ENCODE results near the gene TRIM46.

TRIM46 gene

GRCh38 chr1:155128755-155129473 lies 44.7 kb upstream of the TRIM46 start:
- DNase-seq (ENCODE audit: insufficient read length, low spot score), result no peak
- TF ChIP-seq TAF1 (IDR thresholded peaks at IDR 0.05; ENCODE audit: low read depth, low read length) (no peak), PAX5 (IDR thresholded peaks at IDR 0.05; ENCODE audit: insufficient read depth, low read length, severe bottlenecking) (no peak), POLR2A (IDR thresholded peaks at IDR 0.05; ENCODE audit: low read depth, low read length) (no peak), SPI1 (IDR thresholded peaks at IDR 0.05; ENCODE audit: low read depth, low read length) (no peak), POU2F2 (IDR thresholded peaks at IDR 0.05; ENCODE audit: low read depth, low read length) (no peak), POLR2AphosphoS5 (IDR thresholded peaks at IDR 0.05; ENCODE audit: low read depth, low read length) (no peak)
- no peak for FAIRE-seq

GRCh38 chr1:155130272-155131006 lies 43.2 kb upstream of the TRIM46 start:
- no peak for FAIRE-seq
- no peak for DNase-seq (ENCODE audit: insufficient read length, low spot score)
- no peak for TF ChIP-seq TAF1 (IDR thresholded peaks at IDR 0.05; ENCODE audit: low read depth, low read length)
- TF ChIP-seq SPI1 (IDR thresholded peaks at IDR 0.05; ENCODE audit: low read depth, low read length), result no peak
- no peak for TF ChIP-seq PAX5 (IDR thresholded peaks at IDR 0.05; ENCODE audit: insufficient read depth, low read length, severe bottlenecking)
- TF ChIP-seq POLR2A (IDR thresholded peaks at IDR 0.05; ENCODE audit: low read depth, low read length), result no peak
- TF ChIP-seq POLR2AphosphoS5 (IDR thresholded peaks at IDR 0.05; ENCODE audit: low read depth, low read length), result no peak
- TF ChIP-seq POU2F2 (IDR thresholded peaks at IDR 0.05; ENCODE audit: low read depth, low read length), result no peak

GRCh38 chr1:155131285-155131684 lies 42.4 kb upstream of the TRIM46 start:
- DNase-seq (ENCODE audit: insufficient read length, low spot score) (no peak), FAIRE-seq (no peak)
- TF ChIP-seq POLR2A (IDR thresholded peaks at IDR 0.05; ENCODE audit: low read depth, low read length) (no peak), TAF1 (IDR thresholded peaks at IDR 0.05; ENCODE audit: low read depth, low read length) (no peak), SPI1 (IDR thresholded peaks at IDR 0.05; ENCODE audit: low read depth, low read length) (no peak), POLR2AphosphoS5 (IDR thresholded peaks at IDR 0.05; ENCODE audit: low read depth, low read length) (no peak), PAX5 (IDR thresholded peaks at IDR 0.05; ENCODE audit: insufficient read depth, low read length, severe bottlenecking) (no peak), POU2F2 (IDR thresholded peaks at IDR 0.05; ENCODE audit: low read depth, low read length) (no peak)

- DNase-seq (ENCODE audit: insufficient read length, low spot score) (no peak), FAIRE-seq (no peak)
- TF ChIP-seq POLR2A (IDR thresholded peaks at IDR 0.05; ENCODE audit: low read depth, low read length), result no peak
- no peak for TF ChIP-seq POU2F2 (IDR thresholded peaks at IDR 0.05; ENCODE audit: low read depth, low read length)
- no peak for TF ChIP-seq PAX5 (IDR thresholded peaks at IDR 0.05; ENCODE audit: insufficient read depth, low read length, severe bottlenecking)
- no peak for TF ChIP-seq TAF1 (IDR thresholded peaks at IDR 0.05; ENCODE audit: low read depth, low read length)
- TF ChIP-seq POLR2AphosphoS5 (IDR thresholded peaks at IDR 0.05; ENCODE audit: low read depth, low read length), result no peak
- TF ChIP-seq SPI1 (IDR thresholded peaks at IDR 0.05; ENCODE audit: low read depth, low read length), result no peak
Observed at GRCh38 chr1:155131856-155132255, 41.8 kb upstream of the TRIM46 start.

GRCh38 chr1:155133799-155134281 lies 39.8 kb upstream of the TRIM46 start:
- FAIRE-seq, result no peak
- DNase-seq (ENCODE audit: insufficient read length, low spot score), result no peak
- no peak for TF ChIP-seq PAX5 (IDR thresholded peaks at IDR 0.05; ENCODE audit: insufficient read depth, low read length, severe bottlenecking)
- TF ChIP-seq POLR2A (IDR thresholded peaks at IDR 0.05; ENCODE audit: low read depth, low read length), result no peak
- TF ChIP-seq POU2F2 (IDR thresholded peaks at IDR 0.05; ENCODE audit: low read depth, low read length), result no peak
- TF ChIP-seq POLR2AphosphoS5 (IDR thresholded peaks at IDR 0.05; ENCODE audit: low read depth, low read length), result no peak
- TF ChIP-seq TAF1 (IDR thresholded peaks at IDR 0.05; ENCODE audit: low read depth, low read length), result no peak
- no peak for TF ChIP-seq SPI1 (IDR thresholded peaks at IDR 0.05; ENCODE audit: low read depth, low read length)

GRCh38 chr1:155134322-155134721 lies 39.3 kb upstream of the TRIM46 start:
- TF ChIP-seq POU2F2 (IDR thresholded peaks at IDR 0.05; ENCODE audit: low read depth, low read length), result no peak
- TF ChIP-seq POLR2A (IDR thresholded peaks at IDR 0.05; ENCODE audit: low read depth, low read length), result no peak
- TF ChIP-seq TAF1 (IDR thresholded peaks at IDR 0.05; ENCODE audit: low read depth, low read length), result no peak
- TF ChIP-seq SPI1 (IDR thresholded peaks at IDR 0.05; ENCODE audit: low read depth, low read length), result no peak
- no peak for TF ChIP-seq POLR2AphosphoS5 (IDR thresholded peaks at IDR 0.05; ENCODE audit: low read depth, low read length)
- TF ChIP-seq PAX5 (IDR thresholded peaks at IDR 0.05; ENCODE audit: insufficient read depth, low read length, severe bottlenecking), result no peak
- no peak for FAIRE-seq
- DNase-seq (ENCODE audit: insufficient read length, low spot score), result no peak

- DNase-seq (ENCODE audit: insufficient read length, low spot score), result no peak
- FAIRE-seq, result no peak
- TF ChIP-seq POLR2A (IDR thresholded peaks at IDR 0.05; ENCODE audit: low read depth, low read length), result no peak
- peak; percentile 51 for TF ChIP-seq SPI1 (IDR thresholded peaks at IDR 0.05; ENCODE audit: low read depth, low read length)
Observed at GRCh38 chr1:155134880-155135414, 38.7 kb upstream of the TRIM46 start.

- no peak for TF ChIP-seq SPI1 (IDR thresholded peaks at IDR 0.05; ENCODE audit: low read depth, low read length)
- TF ChIP-seq POLR2AphosphoS5 (IDR thresholded peaks at IDR 0.05; ENCODE audit: low read depth, low read length), result peak; percentile 78
- TF ChIP-seq TAF1 (IDR thresholded peaks at IDR 0.05; ENCODE audit: low read depth, low read length), result peak; percentile 56
- TF ChIP-seq POLR2A (IDR thresholded peaks at IDR 0.05; ENCODE audit: low read depth, low read length), result peak; percentile 85
- DNase-seq (ENCODE audit: insufficient read length, low spot score) (peak; percentile 95), FAIRE-seq (peak; percentile 94)
Observed at GRCh38 chr1:155135415-155136028, 38.1 kb upstream of the TRIM46 start, which contains the start of gene SLC50A1. TSS of gene SLC50A1 (plus strand) at chr1:155135852. CDS start at chr1:155135912, 60 bp downstream.

- DNase-seq (ENCODE audit: insufficient read length, low spot score) (no peak), FAIRE-seq (no peak)
- TF ChIP-seq POU2F2 (IDR thresholded peaks at IDR 0.05; ENCODE audit: low read depth, low read length) (no peak), POLR2AphosphoS5 (IDR thresholded peaks at IDR 0.05; ENCODE audit: low read depth, low read length) (no peak), POLR2A (IDR thresholded peaks at IDR 0.05; ENCODE audit: low read depth, low read length) (no peak; the same call in 1 of the 2 replicates), SPI1 (IDR thresholded peaks at IDR 0.05; ENCODE audit: low read depth, low read length) (no peak), TAF1 (IDR thresholded peaks at IDR 0.05; ENCODE audit: low read depth, low read length) (no peak), PAX5 (IDR thresholded peaks at IDR 0.05; ENCODE audit: insufficient read depth, low read length, severe bottlenecking) (no peak)
Observed at GRCh38 chr1:155136748-155137147, 36.9 kb upstream of the TRIM46 start.

Measured in GM12891 (cell line).